Stimulated activated CD4-positive, alpha-beta T cell treated with anti-CD3 and anti-CD28 coated beads, Interleukin-1b, Interleukin-23, amount 100 ng/mL, for 4 hours (primary cell): ENCODE results near the gene TTLL12.

ENCODE experiments used
- DNase-seq, 2 donors: peaks; one replicate each; pipeline ENCODE4 v3.0.0-alpha.2; 2020; ENCODE audit warnings: low read depth in 2 of 2

Gene TTLL12

DNA sequence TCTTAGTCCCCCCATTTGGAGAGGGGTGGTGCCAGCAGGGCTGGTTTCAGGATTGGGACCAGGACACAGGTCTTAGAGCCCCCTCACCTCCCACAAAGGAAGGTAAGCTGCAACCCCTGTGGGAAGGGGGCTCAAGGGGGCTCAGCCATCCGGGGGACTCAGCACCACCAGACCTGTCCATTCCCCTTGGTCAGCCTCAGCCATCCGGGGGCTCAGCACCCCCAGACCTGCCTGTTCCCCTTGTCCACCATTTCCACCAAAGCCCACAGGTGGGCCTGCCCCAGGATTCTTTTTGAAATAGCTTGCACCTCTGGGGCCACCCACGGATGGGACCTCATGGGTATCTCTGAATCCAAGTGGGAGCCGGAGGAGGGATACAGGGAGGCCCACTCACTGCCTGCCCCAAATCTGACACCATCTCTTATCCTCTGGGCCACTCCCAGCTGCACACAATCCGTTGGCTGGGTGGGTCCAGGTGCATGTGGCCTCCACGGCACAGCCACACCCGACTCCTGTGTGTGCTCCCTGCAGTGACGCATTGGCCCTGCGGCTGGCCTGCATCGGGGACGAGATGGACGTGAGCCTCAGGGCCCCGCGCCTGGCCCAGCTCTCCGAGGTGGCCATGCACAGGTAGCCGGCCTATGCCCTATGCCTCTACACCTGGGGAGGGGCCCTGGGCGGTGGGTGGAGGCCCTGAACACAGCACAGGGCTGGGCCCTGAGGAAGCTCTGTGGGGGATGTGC lies 59.6 kb downstream of the TTLL12 start:
- no peak for DNase-seq

DNA sequence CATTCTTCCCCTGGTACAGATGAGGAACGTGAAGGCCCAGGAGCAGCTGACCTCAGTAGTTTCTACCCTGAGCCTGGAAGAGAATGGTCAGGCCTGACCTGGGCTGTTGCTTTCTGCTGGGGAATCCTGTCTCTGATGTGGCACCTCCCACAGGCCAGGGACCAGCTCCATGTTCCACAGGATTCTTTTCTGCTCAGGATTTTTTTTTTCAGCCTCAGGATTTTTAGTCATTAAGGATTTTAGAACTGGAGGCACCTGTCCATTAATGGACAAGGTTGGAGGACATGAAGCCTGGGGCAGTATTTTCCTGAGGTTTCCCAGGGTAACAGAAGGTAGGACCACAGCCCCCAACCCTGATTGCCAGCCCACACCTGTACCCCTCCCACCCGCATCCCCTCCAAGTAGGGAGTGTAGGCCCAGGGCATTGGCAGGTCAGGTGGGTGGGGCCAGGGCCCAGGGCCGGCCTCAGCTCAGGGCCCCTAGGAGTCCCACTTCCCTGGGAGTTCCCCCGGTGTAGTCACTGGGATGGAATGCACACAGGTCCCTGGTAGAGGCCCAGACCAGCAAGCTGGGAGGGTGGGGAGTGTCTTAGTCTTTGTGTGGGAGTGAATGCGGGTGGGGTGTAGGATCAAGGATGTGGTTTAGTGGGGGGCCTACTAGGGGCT lies 60.3 kb downstream of the TTLL12 start:
- DNase-seq = no peak

- no peak for DNase-seq
These were observed 67.9 kb downstream of the TTLL12 start for GRCh38 chr22:43118953-43119458.

- DNase-seq = no peak
These were observed 68.7 kb downstream of the TTLL12 start for GRCh38 chr22:43118024-43118849.

DNA sequence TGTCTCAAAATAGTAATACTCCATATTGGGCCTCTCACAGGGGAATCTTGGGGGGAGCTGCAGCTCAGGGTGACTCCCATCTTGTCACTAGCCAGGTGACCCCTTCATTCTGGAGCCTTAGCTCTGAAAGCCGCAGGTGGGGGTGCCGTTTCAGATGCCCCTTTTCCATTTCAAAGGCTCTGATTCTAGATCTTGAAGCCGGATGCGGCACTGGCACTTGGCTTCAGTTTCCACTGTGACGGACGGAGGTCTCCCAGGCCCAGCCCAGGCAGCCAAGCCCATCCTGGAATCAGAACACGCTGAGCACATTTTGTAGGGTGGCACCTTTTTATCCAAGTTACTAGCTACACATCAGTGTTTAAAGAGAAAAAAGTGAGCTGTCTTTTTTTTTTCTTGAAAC lies 70.0 kb downstream of the TTLL12 start:
- DNase-seq = no peak
